Osteoblast (primary cell): ENCODE results near the gene PANK4. TPM values are rescaled to one million over a fixed set of nuclear protein-coding genes. Genes with fewer than 3 reads are reported as not detected.
A peak's percentile ranks its signal among the peaks of the same experiment; 100 is the strongest.

Experiments
- DNase-seq: peaks from one replicate; pipeline ENCODE4 v3.0.0; 2011; ENCODE audit warnings: low spot score, mixed read lengths; ENCODE audit not compliant: insufficient read length; ENCODE audit errors: missing footprints
- H2AFZ ChIP-seq: 2 replicates; pipeline ENCODE4 v1.6.0; 2011; ENCODE audit warnings: mild to moderate bottlenecking, low read length
- H3K27ac ChIP-seq: 2 replicates; pipeline ENCODE4 v1.5.1; 2011; ENCODE audit warnings: mild to moderate bottlenecking, low read depth, low read length, moderate library complexity
- H3K27me3 ChIP-seq: 2 replicates; pipeline ENCODE4 v1.6.0; 2012; ENCODE audit warnings: mild to moderate bottlenecking, control low read depth, inconsistent platforms, low read length, moderate library complexity; ENCODE audit not compliant: insufficient read depth
- H3K36me3 ChIP-seq: 2 replicates; pipeline ENCODE4 v1.5.1; 2011; ENCODE audit warnings: mild to moderate bottlenecking, low read length, control low read depth, moderate library complexity; ENCODE audit not compliant: insufficient read depth
- H3K4me1 ChIP-seq: 2 replicates; pipeline ENCODE4 v1.5.1; 2011; ENCODE audit warnings: mild to moderate bottlenecking, low read length, control low read depth, moderate library complexity; ENCODE audit not compliant: insufficient read depth
- H3K4me2 ChIP-seq: 2 replicates; pipeline ENCODE4 v1.6.0; 2011; ENCODE audit warnings: mild to moderate bottlenecking, low read length; ENCODE audit not compliant: insufficient read depth
- H3K4me3 ChIP-seq: fragments of 200-600 bp; sonication (generic); 3 replicates; pipeline ENCODE4 v1.5.1; 2012; ENCODE audit warnings: mild to moderate bottlenecking, low read length, inconsistent platforms; ENCODE audit not compliant: insufficient read depth
- H3K79me2 ChIP-seq: 2 replicates; pipeline ENCODE4 v1.6.0; 2012; ENCODE audit warnings: mild to moderate bottlenecking, low read length, control low read depth, inconsistent platforms; ENCODE audit not compliant: insufficient read depth
- H3K9me3 ChIP-seq: 2 replicates; pipeline ENCODE4 v1.5.1; 2011; ENCODE audit warnings: low read depth, low read length, control low read depth
- H4K20me1 ChIP-seq: 2 replicates; pipeline ENCODE4 v1.6.0; 2012; ENCODE audit warnings: mild to moderate bottlenecking, low read length, control low read depth; ENCODE audit not compliant: insufficient read depth
- total RNA-seq: library from RNA; depleted of rRNA; stranded (reverse); fragments of >200 nt; gene quantifications from 2 replicates; pipeline ENCODE4 v1.2.3, GENCODE V29; 2012
- TF ChIP-seq, protein P1 (sequence below): IDR thresholded peaks from 2 replicates; pipeline ENCODE4 v1.5.1; 2011; ENCODE audit warnings: mild to moderate bottlenecking, low read depth, low read length, moderate library complexity; ENCODE audit errors: extremely low read depth

Gene PANK4
- total RNA-seq, 1 donor, result 15.2 TPM

DNA sequence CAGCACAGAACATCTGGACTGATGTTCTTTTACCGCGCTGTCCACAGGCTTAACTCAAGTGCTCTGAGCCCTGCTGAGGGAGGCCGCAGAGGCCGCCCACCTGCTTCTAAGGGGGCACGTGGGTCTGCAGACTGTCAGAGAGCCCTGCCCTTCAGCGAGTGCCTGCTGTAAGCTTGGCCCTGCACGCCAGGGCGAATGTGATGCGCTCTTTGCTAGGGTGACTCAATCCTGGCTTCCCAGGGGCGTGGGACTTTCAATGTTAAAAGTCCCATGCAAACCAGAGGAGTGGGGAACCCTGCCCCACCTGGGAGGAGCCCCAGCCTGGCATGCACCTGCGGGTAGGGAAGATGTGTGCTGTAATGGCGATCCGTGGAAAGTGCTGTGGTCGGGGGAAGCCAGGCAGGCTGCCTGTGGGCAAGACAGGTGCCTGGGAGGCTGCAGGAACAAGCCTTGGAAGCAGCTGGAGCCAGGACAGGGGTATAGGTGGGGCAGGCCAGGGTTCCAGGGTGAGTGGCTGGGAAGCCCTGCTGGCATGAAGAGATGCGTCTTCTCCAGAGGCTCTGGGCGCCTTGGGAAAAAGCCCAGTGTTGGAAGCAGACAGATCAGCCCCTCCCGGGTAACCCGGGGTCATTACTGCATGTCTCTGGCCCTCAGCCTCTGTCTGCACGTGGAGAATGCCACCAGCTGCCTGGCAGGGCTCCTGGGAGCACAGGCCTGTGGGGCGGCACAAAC lies 594 bp upstream of the PANK4 start:
- Histone ChIP-seq H3K79me2 (peaks cover 40% of the 10 kb centered on the region), H3K27me3 (peaks cover 28% of the 10 kb centered on the region), H3K36me3 (no peaks in the 10 kb centered on the region), H3K9me3 (no peaks in the 10 kb centered on the region), H2AFZ (peak overlapping the region; percentile 56), H3K4me2 (peak overlapping the region; percentile 74), H4K20me1 (peaks cover 32% of the 10 kb centered on the region), H3K4me1 (peaks cover 20% of the 10 kb centered on the region), H3K4me3 (peak overlapping the region; percentile 96), H3K27ac (no peak overlapping the region)
- TF ChIP-seq, protein P1, sequence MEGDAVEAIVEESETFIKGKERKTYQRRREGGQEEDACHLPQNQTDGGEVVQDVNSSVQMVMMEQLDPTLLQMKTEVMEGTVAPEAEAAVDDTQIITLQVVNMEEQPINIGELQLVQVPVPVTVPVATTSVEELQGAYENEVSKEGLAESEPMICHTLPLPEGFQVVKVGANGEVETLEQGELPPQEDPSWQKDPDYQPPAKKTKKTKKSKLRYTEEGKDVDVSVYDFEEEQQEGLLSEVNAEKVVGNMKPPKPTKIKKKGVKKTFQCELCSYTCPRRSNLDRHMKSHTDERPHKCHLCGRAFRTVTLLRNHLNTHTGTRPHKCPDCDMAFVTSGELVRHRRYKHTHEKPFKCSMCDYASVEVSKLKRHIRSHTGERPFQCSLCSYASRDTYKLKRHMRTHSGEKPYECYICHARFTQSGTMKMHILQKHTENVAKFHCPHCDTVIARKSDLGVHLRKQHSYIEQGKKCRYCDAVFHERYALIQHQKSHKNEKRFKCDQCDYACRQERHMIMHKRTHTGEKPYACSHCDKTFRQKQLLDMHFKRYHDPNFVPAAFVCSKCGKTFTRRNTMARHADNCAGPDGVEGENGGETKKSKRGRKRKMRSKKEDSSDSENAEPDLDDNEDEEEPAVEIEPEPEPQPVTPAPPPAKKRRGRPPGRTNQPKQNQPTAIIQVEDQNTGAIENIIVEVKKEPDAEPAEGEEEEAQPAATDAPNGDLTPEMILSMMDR, result no peak
- DNase-seq, result peak; percentile 99

DNA sequence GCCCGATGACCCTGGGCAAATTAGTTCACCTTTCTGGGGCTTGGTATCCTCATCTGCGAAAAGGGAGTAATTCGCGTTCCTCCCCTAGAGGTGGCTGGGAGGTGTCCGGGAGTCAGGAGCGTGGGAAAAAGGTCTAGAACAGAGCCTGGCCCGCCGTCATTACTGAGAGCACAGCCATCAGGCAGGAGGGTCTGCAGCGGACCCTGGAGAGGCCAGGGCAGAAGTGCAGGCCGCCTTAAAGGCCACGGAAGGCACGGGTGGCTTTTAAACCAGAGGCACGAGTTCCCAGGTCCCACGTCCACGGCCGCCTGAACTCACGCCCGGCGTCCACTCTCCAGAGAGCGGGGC lies 850 bp downstream of the PANK4 start:
- peak overlapping the region; percentile 76 for H3K27ac ChIP-seq
- DNase-seq, result no peak
- H3K79me2 ChIP-seq, result peaks cover 48% of the 10 kb centered on the region
- H3K9me3 ChIP-seq, result no peaks in the 10 kb centered on the region
- TF ChIP-seq, protein P1, result no peak
- peak overlapping the region; percentile 97 for H3K4me2 ChIP-seq
- H3K36me3 ChIP-seq, result peaks cover 7% of the 10 kb centered on the region
- H2AFZ ChIP-seq, result peak overlapping the region; percentile 80
- H4K20me1 ChIP-seq, result peaks cover 44% of the 10 kb centered on the region
- H3K4me1 ChIP-seq, result peaks cover 20% of the 10 kb centered on the region
- H3K4me3 ChIP-seq, result peak overlapping the region; percentile 96
- H3K27me3 ChIP-seq, result peaks cover 16% of the 10 kb centered on the region

DNA sequence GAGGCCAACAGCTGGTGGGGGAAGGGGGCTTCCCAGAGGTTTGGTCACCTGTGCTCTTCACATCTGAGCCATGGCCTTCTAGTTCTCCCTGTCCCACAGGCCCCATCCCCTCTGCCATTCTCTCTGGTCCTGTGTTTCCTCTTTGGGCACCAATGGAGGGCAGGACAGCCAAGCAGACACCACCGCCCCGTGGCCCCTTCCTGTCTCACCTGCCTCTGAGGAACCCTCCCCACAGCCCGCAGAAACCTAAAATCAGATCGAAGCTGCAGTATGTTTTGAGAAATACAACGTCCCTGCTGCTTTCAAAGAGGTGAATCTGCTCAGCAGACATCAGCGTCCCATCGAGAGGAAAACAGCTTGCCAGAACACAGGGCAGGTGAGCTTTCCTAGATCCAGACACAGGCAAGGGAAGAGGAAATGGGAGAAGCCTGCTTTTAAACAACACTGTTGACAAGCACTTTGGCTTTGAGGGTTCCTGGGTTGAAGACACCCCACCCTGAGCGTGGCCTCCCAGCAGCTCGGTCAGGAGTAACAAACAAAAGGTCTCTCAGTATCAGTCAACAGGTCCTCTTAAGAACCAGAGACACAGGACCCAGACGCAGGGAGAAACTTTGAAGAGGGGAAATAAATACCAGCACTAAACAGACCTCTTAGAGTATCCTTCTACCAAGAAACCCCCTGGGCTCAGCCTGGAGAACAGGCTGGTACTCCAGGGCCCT lies 2.3 kb downstream of the PANK4 start:
- Histone ChIP-seq H3K4me2 (peak overlapping the region; percentile 97), H4K20me1 (peaks cover 44% of the 10 kb centered on the region), H2AFZ (no peak overlapping the region), H3K27ac (no peak overlapping the region), H3K79me2 (peaks cover 48% of the 10 kb centered on the region), H3K9me3 (no peaks in the 10 kb centered on the region), H3K4me3 (no peak overlapping the region), H3K27me3 (peaks cover 11% of the 10 kb centered on the region), H3K4me1 (peaks cover 20% of the 10 kb centered on the region), H3K36me3 (peaks cover 12% of the 10 kb centered on the region)
- TF ChIP-seq, protein P1, result no peak
- DNase-seq, result no peak

DNA sequence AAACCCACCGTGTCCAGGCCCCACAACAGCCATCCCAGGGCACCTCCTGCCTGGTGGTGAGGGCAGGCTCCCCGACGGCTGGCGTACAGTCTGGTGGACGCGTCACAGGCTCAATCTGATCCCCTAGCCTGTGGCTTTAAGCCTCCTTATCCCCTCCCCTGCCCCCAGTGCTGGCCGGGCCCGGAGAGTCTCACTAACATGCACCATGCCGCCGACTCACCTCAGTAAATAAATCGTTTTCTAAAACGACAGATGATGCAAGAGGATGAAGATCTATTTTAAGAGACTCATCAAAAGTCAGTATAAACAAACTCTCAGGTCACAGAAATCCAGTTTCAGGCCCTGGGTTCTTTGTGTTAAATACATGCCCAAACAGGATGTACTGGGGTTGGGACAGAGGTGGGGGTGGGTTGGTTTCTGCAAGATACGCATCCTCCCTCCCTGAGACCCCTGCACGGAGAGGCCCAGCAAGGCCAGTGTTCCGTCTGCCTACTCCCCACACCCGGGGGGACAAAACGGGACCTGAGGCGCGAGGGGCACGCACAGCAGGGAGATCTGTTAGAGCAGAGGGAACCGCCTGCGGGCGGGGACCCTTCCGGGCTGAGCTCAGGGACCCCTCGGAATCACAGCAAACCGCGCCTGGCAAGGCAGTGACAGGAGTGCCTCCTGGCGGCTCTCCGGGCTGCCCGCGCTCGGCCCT lies 3.1 kb downstream of the PANK4 start:
- Histone ChIP-seq H3K4me2 (no peak overlapping the region), H3K9me3 (no peaks in the 10 kb centered on the region), H3K4me3 (no peak overlapping the region), H3K36me3 (peaks cover 17% of the 10 kb centered on the region), H4K20me1 (peaks cover 44% of the 10 kb centered on the region), H3K79me2 (peaks cover 48% of the 10 kb centered on the region), H3K4me1 (peaks cover 20% of the 10 kb centered on the region), H3K27ac (no peak overlapping the region), H2AFZ (no peak overlapping the region), H3K27me3 (peaks cover 4% of the 10 kb centered on the region)
- DNase-seq, result no peak
- TF ChIP-seq, protein P1, result no peak
